Lower leg skin (tissue), 3 donors: ENCODE data around the gene TRDN.

Source experiments
- POLR2A ChIP-seq, 2 donors: fragments of 450-650 bp; IDR thresholded peaks; one replicate each; pipeline ENCODE4 v1.6.1; 2016 to 2017; ENCODE audit warnings: antibody characterized with exemption in 2 of 2, mild to moderate bottlenecking in 1 of 2, moderate library complexity in 1 of 2
- TF ChIP-seq, protein P1 (sequence below), 3 donors: fragments of 450-650 bp; IDR thresholded peaks; one replicate each; pipeline ENCODE4 v1.5.1; 2016; ENCODE audit warnings: antibody characterized with exemption in 3 of 3, mild to moderate bottlenecking in 3 of 3, moderate library complexity in 2 of 3

DNA sequence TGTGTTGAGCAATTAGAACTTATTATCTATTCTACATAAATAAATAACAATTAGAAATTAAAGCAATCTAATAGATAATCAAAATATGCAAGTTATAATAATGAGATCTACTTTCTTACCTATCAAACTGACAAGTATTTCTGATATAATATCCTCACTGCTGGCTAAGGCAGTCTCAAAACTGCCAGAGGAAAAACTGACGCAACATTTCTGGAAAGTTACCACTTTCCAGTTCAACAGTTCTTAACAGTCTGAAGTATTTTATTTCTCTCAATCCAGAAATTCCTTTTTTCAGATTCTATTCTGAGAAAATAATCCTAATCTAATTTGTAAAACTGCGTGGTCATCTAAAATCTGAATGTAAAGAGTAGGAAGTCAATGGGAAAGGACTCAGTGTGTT is 121.0 kb downstream of the TRDN start:
- TF ChIP-seq, protein P1, sequence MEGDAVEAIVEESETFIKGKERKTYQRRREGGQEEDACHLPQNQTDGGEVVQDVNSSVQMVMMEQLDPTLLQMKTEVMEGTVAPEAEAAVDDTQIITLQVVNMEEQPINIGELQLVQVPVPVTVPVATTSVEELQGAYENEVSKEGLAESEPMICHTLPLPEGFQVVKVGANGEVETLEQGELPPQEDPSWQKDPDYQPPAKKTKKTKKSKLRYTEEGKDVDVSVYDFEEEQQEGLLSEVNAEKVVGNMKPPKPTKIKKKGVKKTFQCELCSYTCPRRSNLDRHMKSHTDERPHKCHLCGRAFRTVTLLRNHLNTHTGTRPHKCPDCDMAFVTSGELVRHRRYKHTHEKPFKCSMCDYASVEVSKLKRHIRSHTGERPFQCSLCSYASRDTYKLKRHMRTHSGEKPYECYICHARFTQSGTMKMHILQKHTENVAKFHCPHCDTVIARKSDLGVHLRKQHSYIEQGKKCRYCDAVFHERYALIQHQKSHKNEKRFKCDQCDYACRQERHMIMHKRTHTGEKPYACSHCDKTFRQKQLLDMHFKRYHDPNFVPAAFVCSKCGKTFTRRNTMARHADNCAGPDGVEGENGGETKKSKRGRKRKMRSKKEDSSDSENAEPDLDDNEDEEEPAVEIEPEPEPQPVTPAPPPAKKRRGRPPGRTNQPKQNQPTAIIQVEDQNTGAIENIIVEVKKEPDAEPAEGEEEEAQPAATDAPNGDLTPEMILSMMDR (IDR thresholded peaks at IDR 0.05): no peak
- TF ChIP-seq POLR2A (IDR thresholded peaks at IDR 0.05): no peak
